HepG2 (cell line): Measurements from ENCODE around the gene USP43. TPM values are rescaled to one million over a fixed set of nuclear protein-coding genes. Genes with fewer than 3 reads are reported as not detected.

ENCODE experiments used
- ATAC-seq: fragments of 200-7000 bp; cut with Tn5 transposase; 3 replicates; pipeline ENCODE4 v1.9.1; 2020; ENCODE audit warnings: mild to moderate bottlenecking, moderate library complexity
- BruUV-seq: library from RNA; stranded (reverse); fragments of 400-500 nt; replicated peaks from 2 replicates; lab custom pipeline; 2021; lab: Mats Ljungman, UMichigan
- CTCF ChIA-PET: fragments of 300-600 bp; formaldehyde crosslinking; extraction: SDS; loops from one replicate; lab custom pipeline; 2021; ENCODE audit warnings: low total read pairs, inconsistent platforms, low intra/inter-chr PET ratio; lab: Yijun Ruan, JAX
- POLR2A ChIA-PET: fragments of 350-600 bp; sonication (Branson Sonifier 250); formaldehyde crosslinking; loops from one replicate; lab custom pipeline; 2020; ENCODE audit warnings: antibody characterized with exemption, inconsistent platforms; lab: Yijun Ruan, JAX
- DNase-seq: peaks from one replicate; pipeline ENCODE4 v3.0.0-alpha.2; 2015; ENCODE audit warnings: low spot score
- FAIRE-seq: peaks from 3 replicates; lab custom pipeline; 2011; peaks lifted over from hg19 to GRCh38; lab: Jason Lieb, UNC
- H2AFZ ChIP-seq: one replicate; pipeline ENCODE4 v1.6.1; 2011; ENCODE audit warnings: low read length, inconsistent platforms
- H3K27ac ChIP-seq: fragments of 300-600 bp; 3 replicates; pipeline ENCODE4 v1.8.0; 2011; ENCODE audit warnings: mixed run types, mild to moderate bottlenecking, mixed read lengths, low read length, inconsistent platforms; ENCODE audit not compliant: insufficient read depth; ENCODE audit errors: extremely low read length
- H3K27me3 ChIP-seq, 2 experiments: fragments of 200-600 bp in 1 of 2; 2 replicates in 1 of 2; 3 replicates in 1 of 2; pipeline versions ENCODE4 v1.6.0 to v1.8.0; 2011; ENCODE audit warnings: low read length in 2 of 2, mild to moderate bottlenecking in 2 of 2, moderate library complexity in 2 of 2, inconsistent platforms in 1 of 2; ENCODE audit not compliant: insufficient read depth in 2 of 2, control insufficient read depth in 1 of 2
- H3K36me3 ChIP-seq, 2 experiments: fragments of 200-600 bp in 1 of 2; replicated peaks in 1 of 2; 2 replicates in 1 of 2; 3 replicates in 1 of 2; pipeline versions ENCODE4 v1.5.1 to v1.8.0; 2011; ENCODE audit warnings: low read length in 2 of 2, inconsistent platforms in 1 of 2; ENCODE audit not compliant: insufficient read depth in 2 of 2, control insufficient read depth in 1 of 2
- H3K4me1 ChIP-seq: 2 replicates; pipeline ENCODE4 v1.5.1; 2012; ENCODE audit warnings: low read length, inconsistent platforms; ENCODE audit not compliant: insufficient read depth
- H3K4me2 ChIP-seq: 2 replicates; pipeline ENCODE4 v1.6.0; 2011; ENCODE audit warnings: low read depth, low read length, inconsistent platforms
- H3K4me3 ChIP-seq, 3 experiments: fragments of 200-600 bp in 1 of 3; sonication (generic), shearing (Covaris generic) in 1 of 3; replicated peaks in 1 of 3; 2 replicates each; pipeline ENCODE4 v1.5.1; 2011 to 2016; ENCODE audit warnings: low read length in 3 of 3, inconsistent platforms in 2 of 3, low read depth in 2 of 3, mild to moderate bottlenecking in 2 of 3, control low read depth in 1 of 3, mixed read lengths in 1 of 3; ENCODE audit not compliant: insufficient read depth in 1 of 3
- H3K79me2 ChIP-seq: one replicate; pipeline ENCODE4 v1.6.1; 2011; ENCODE audit warnings: low read length, inconsistent platforms; ENCODE audit not compliant: insufficient read depth
- H3K9ac ChIP-seq: 2 replicates; pipeline ENCODE4 v1.6.0; 2011; ENCODE audit warnings: mild to moderate bottlenecking, low read depth, low read length, inconsistent platforms; ENCODE audit not compliant: insufficient read depth
- H3K9me3 ChIP-seq: 2 replicates; pipeline ENCODE4 v1.5.1; 2012; ENCODE audit warnings: mild to moderate bottlenecking, low read length
- H4K20me1 ChIP-seq: 2 replicates; pipeline ENCODE4 v1.6.0; 2011; ENCODE audit warnings: inconsistent platforms, mild to moderate bottlenecking, low read length, moderate library complexity; ENCODE audit not compliant: insufficient read depth
- CAMTA2 ChIP-seq: sonication (generic); formaldehyde crosslinking; IDR thresholded peaks from 2 replicates; pipeline ENCODE4 v1.4.0; 2020; ENCODE audit warnings: mild to moderate bottlenecking, missing genetic modification reagents, borderline replicate concordance
- CTCF ChIP-seq: sonication (generic); formaldehyde crosslinking; IDR thresholded peaks from 2 replicates; pipeline ENCODE4 v1.5.0; 2020; ENCODE audit warnings: mild to moderate bottlenecking, missing genetic modification reagents, moderate library complexity
- SP5 ChIP-seq: IDR thresholded peaks from 2 replicates; pipeline ENCODE4 v1.6.1; 2016; ENCODE audit warnings: low read depth, borderline replicate concordance
- SRSF9 ChIP-seq: fragments of 200-400 bp; formaldehyde crosslinking; IDR thresholded peaks from 2 replicates; pipeline ENCODE4 v1.6.1; 2018; ENCODE audit warnings: borderline replicate concordance, mild to moderate bottlenecking, low read depth, low read length; ENCODE audit not compliant: insufficient read depth, poor library complexity, severe bottlenecking
- STAG1 ChIP-seq: sonication (generic); formaldehyde crosslinking; IDR thresholded peaks from 2 replicates; pipeline ENCODE4 v1.4.0; 2020; ENCODE audit warnings: missing genetic modification reagents
- TCF7 ChIP-seq: sonication (generic); IDR thresholded peaks from 2 replicates; pipeline ENCODE4 v1.6.1; 2016; ENCODE audit warnings: antibody characterized with exemption, low read depth
- TRIM24 ChIP-seq: sonication (generic); formaldehyde crosslinking; IDR thresholded peaks from 2 replicates; pipeline ENCODE4 v1.8.0; 2022; ENCODE audit warnings: mild to moderate bottlenecking, missing genetic modification reagents
- ZNF256 ChIP-seq: sonication (generic); formaldehyde crosslinking; conservative IDR thresholded peaks from 2 replicates; pipeline ENCODE4 v1.4.0; 2020; ENCODE audit warnings: missing genetic modification reagents
- ZNF274 ChIP-seq: sonication (generic); formaldehyde crosslinking; IDR thresholded peaks from 2 replicates; pipeline ENCODE4 v1.5.1; 2020; ENCODE audit warnings: mild to moderate bottlenecking, missing genetic modification reagents
- ZNF367 ChIP-seq: sonication (generic); formaldehyde crosslinking; IDR thresholded peaks from 2 replicates; pipeline ENCODE4 v1.4.0; 2020; ENCODE audit warnings: missing genetic modification reagents, borderline replicate concordance
- ZNF7 ChIP-seq: IDR thresholded peaks from 2 replicates; pipeline ENCODE4 v1.6.1; 2016; ENCODE audit warnings: missing biosample characterization, missing genetic modification reagents
- WGBS: methylation state at CpG from one replicate; pipeline ENCODE4 v1.1.6; 2017; ENCODE audit warnings: low lambda C conversion rate; 5-methylcytosine and 5-hydroxymethylcytosine counted together
- in situ Hi-C: cut with HindIII; loops from 2 replicates; pipeline ENCODE4 v1.10.0; 2017; ENCODE audit warnings: low pct_unique_long_range_greater_than_20kb; ENCODE audit not compliant: extremely low pct_ligation_motif_present
- intact Hi-C: fragments of 100-400 bp; cut with micrococcal nuclease; formaldehyde crosslinking; loops from one replicate; pipeline ENCODE4 v1.10.0; 2022; ENCODE audit not compliant: unreplicated experiment
- polyA plus RNA-seq, 8 experiments: library from polyadenylated mRNA; depleted of rRNA in 3 of 8; stranded (reverse) in 7 of 8; unstranded in 1 of 8; fragments of >200 nt; fragmentation: Illumina TruSeq in 4 of 8; extraction: Trizol in 4 of 8; gene quantifications; 2 replicates each; pipeline versions ENCODE4 v1.2.1 to v1.2.3, GENCODE V29; 2011 to 2016; ENCODE audit warnings: low read depth in 4 of 8, missing spikeins in 1 of 8, mixed read lengths in 1 of 8; ENCODE audit not compliant: insufficient read depth in 1 of 8
- total RNA-seq, 5 experiments: library from RNA; depleted of rRNA; stranded (reverse); fragments of >200 nt; fragmentation: Illumina TruSeq; extraction: Trizol; gene quantifications; 2 replicates each; pipeline ENCODE4 v1.2.3, GENCODE V29; 2016; ENCODE audit warnings: low read depth in 1 of 5
- TF ChIP-seq, protein P1 (sequence below): sonication (generic); formaldehyde crosslinking; IDR thresholded peaks from 2 replicates; pipeline ENCODE4 v1.5.0; 2020; ENCODE audit warnings: missing genetic modification reagents

USP43 gene
- total and polyA plus RNA-seq, 2 of the 13 experiments (the other 11 are each of a cell fraction or from before 2014, with no cell fraction given): 1.6 to 2.2 TPM

GRCh38 chr17:9696279-9697044 lies 51.1 kb downstream of the USP43 start:
- no peak overlapping the region for H3K9ac ChIP-seq
- H3K27ac ChIP-seq: no peak overlapping the region
- CTCF ChIA-PET: no interaction called here
- H3K79me2 ChIP-seq: no peaks in the 10 kb centered on the region
- in situ Hi-C loops: no loop called here
- no peaks in the 10 kb centered on the region for H3K9me3 ChIP-seq
- H3K4me3 ChIP-seq: no peak overlapping the region
- no peak overlapping the region for H3K4me2 ChIP-seq
- DNase-seq (no peak), FAIRE-seq (no peak), ATAC-seq (peak; percentile 45; the same call in 2 of the 3 replicates)
- H4K20me1 ChIP-seq: no peaks in the 10 kb centered on the region
- no peak overlapping the region for H2AFZ ChIP-seq
- no TSS peak for BruUV-seq
- no peaks in the 10 kb centered on the region for H3K4me1 ChIP-seq
- no peaks in the 10 kb centered on the region; a peak in 1 of 5 replicates for H3K27me3 ChIP-seq
- intact Hi-C loops: no loop called here
- H3K36me3 ChIP-seq: no peaks in the 10 kb centered on the region; a peak in 1 of 5 replicates
- WGBS: 65% methylated on average over 11 of the region's 12 CpGs
- no peak for TF ChIP-seq ZNF367 (CRISPR knock-in tag)
- no peak for TF ChIP-seq ZNF274 (CRISPR knock-in tag)
- TF ChIP-seq CAMTA2 (CRISPR knock-in tag): no peak
- no peak for TF ChIP-seq SRSF9
- TF ChIP-seq TCF7: no peak
- TF ChIP-seq ZNF7 (CRISPR knock-in tag): peak; percentile 71; the same call in 1 of the 2 replicates
- TF ChIP-seq, protein P1, sequence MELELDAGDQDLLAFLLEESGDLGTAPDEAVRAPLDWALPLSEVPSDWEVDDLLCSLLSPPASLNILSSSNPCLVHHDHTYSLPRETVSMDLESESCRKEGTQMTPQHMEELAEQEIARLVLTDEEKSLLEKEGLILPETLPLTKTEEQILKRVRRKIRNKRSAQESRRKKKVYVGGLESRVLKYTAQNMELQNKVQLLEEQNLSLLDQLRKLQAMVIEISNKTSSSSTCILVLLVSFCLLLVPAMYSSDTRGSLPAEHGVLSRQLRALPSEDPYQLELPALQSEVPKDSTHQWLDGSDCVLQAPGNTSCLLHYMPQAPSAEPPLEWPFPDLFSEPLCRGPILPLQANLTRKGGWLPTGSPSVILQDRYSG (CRISPR knock-in tag): no peak
- no peak for TF ChIP-seq ZNF256 (CRISPR knock-in tag)
- 0 out of 2 replicates have a peak, but pooled peaks have one; percentile 25 for TF ChIP-seq STAG1
- no peak for TF ChIP-seq SP5 (CRISPR knock-in tag)
- TF ChIP-seq TRIM24 (CRISPR knock-in tag): no peak
- TF ChIP-seq CTCF (CRISPR knock-in tag): peak; percentile 40; the same call in 1 of the 2 replicates
- POLR2A ChIA-PET: no interaction called here
